ENCODE measurements around the gene NXF2B. TPM values are rescaled to one million over a fixed set of nuclear protein-coding genes. Genes with fewer than 3 reads are reported as not detected.
"Not testable (repeated sequence)": the region's sequence is repeated elsewhere in the genome, so short reads cannot be mapped to it uniquely, and the experiment has no call there.

The NXF2B gene
- total RNA-seq, result not detected

- H3K9me3 ChIP-seq; intact Hi-C loops (cut with DNase I); H3K27ac ChIP-seq; H3K4me3 ChIP-seq; H3K4me1 ChIP-seq (replicated peaks); H3K27me3 ChIP-seq (replicated peaks; ENCODE audit: insufficient read depth); DNase-seq (ENCODE audit: low spot score); H3K36me3 ChIP-seq: not testable (repeated sequence)
- WGBS, result no CpG with 5 or more reads among the region's 11 CpGs
Measured at GRCh38 chrX:102439908-102440307, at the start of gene NXF2B. TSS of gene NXF2B (minus strand) at chrX:102440008. CDS start at chrX:102380036, 59,972 bp downstream.

- DNase-seq (ENCODE audit: low spot score); intact Hi-C loops (cut with DNase I): not testable (repeated sequence)
- 10% methylated on average over 2 of the region's 5 CpGs for WGBS
Measured at GRCh38 chrX:102478765-102479164, 39.0 kb upstream of the NXF2B start.

GRCh38 chrX:102471762-102472220 lies 32.0 kb upstream of the NXF2B start, which contains the start of gene TCP11X2:
TSS of gene TCP11X2 (minus strand) at chrX:102471812.
- H3K27me3 ChIP-seq (replicated peaks; ENCODE audit: insufficient read depth); H3K9me3 ChIP-seq; H3K36me3 ChIP-seq; H3K4me1 ChIP-seq (replicated peaks); DNase-seq (ENCODE audit: low spot score); intact Hi-C loops (cut with DNase I); H3K4me3 ChIP-seq; H3K27ac ChIP-seq: not testable (repeated sequence)
- WGBS, result 58% methylated on average over 5 of the region's 17 CpGs

More at GRCh38 chrX:102478765-102479164, 39.0 kb upstream of the NXF2B start:
- not testable (repeated sequence) for H3K27me3 ChIP-seq (replicated peaks; ENCODE audit: insufficient read depth); H3K36me3 ChIP-seq; H3K27ac ChIP-seq; H3K9me3 ChIP-seq; H3K4me1 ChIP-seq (replicated peaks); H3K4me3 ChIP-seq

- H3K4me1 ChIP-seq (replicated peaks); H3K9me3 ChIP-seq; H3K4me3 ChIP-seq; intact Hi-C loops (cut with DNase I); H3K27me3 ChIP-seq (replicated peaks; ENCODE audit: insufficient read depth); DNase-seq (ENCODE audit: low spot score); H3K36me3 ChIP-seq; H3K27ac ChIP-seq: not testable (repeated sequence)
- WGBS, result no CpG with 5 or more reads among the region's 3 CpGs
Measured at GRCh38 chrX:102470215-102470614, 30.4 kb upstream of the NXF2B start.

GRCh38 chrX:102458615-102459014 lies 18.8 kb upstream of the NXF2B start:
- WGBS, result no CpG with 5 or more reads among the region's 4 CpGs
- H3K9me3 ChIP-seq; H3K4me3 ChIP-seq; H3K36me3 ChIP-seq; H3K27ac ChIP-seq; H3K4me1 ChIP-seq (replicated peaks); intact Hi-C loops (cut with DNase I); DNase-seq (ENCODE audit: low spot score); H3K27me3 ChIP-seq (replicated peaks; ENCODE audit: insufficient read depth): not testable (repeated sequence)

- WGBS, result no CpG with 5 or more reads among the region's 4 CpGs
- DNase-seq (ENCODE audit: low spot score), result not testable (repeated sequence)
Measured at GRCh38 chrX:102414493-102414892, 25.3 kb downstream of the NXF2B start.

GRCh38 chrX:102345916-102346315 lies 93.9 kb downstream of the NXF2B start:
- 31% methylated on average over 3 of the region's 3 CpGs for WGBS
- peak; percentile 30 to 61 (median 34) for TF ChIP-seq CTCF (IDR thresholded peaks at IDR 0.05)
- no peak for TF ChIP-seq POLR2AphosphoS5 (IDR thresholded peaks at IDR 0.05)
- Histone ChIP-seq H3K27ac (no peak overlapping the region), H3K4me1 (replicated peaks) (no peaks in the 10 kb centered on the region), H3K36me3 (no peaks in the 10 kb centered on the region), H3K9me3 (no peaks in the 10 kb centered on the region), H3K27me3 (replicated peaks; ENCODE audit: insufficient read depth) (no peaks in the 10 kb centered on the region), H3K4me3 (no peak overlapping the region)
- intact Hi-C loops (cut with DNase I), result no loop called here
- DNase-seq (ENCODE audit: low spot score), result peak; percentile 17

More at GRCh38 chrX:102414493-102414892, 25.3 kb downstream of the NXF2B start:
- intact Hi-C loops (cut with DNase I); H3K36me3 ChIP-seq; H3K4me1 ChIP-seq (replicated peaks); H3K27me3 ChIP-seq (replicated peaks; ENCODE audit: insufficient read depth); H3K4me3 ChIP-seq; H3K9me3 ChIP-seq; H3K27ac ChIP-seq: not testable (repeated sequence)

- intact Hi-C loops (cut with DNase I), result no loop called here
- no peaks in the 10 kb centered on the region for H3K36me3 ChIP-seq
- H3K27me3 ChIP-seq (replicated peaks; ENCODE audit: insufficient read depth), result no peaks in the 10 kb centered on the region
- DNase-seq (ENCODE audit: low spot score), result no peak
- H3K27ac ChIP-seq, result no peak overlapping the region
- WGBS, result 25% methylated on average over 2 of the region's 2 CpGs
- no peak overlapping the region for H3K4me3 ChIP-seq
- TF ChIP-seq CTCF (IDR thresholded peaks at IDR 0.05) (no peak), POLR2A (IDR thresholded peaks at IDR 0.05) (no peak), POLR2AphosphoS5 (IDR thresholded peaks at IDR 0.05) (no peak)
- no peaks in the 10 kb centered on the region for H3K4me1 ChIP-seq (replicated peaks)
- H3K9me3 ChIP-seq, result no peaks in the 10 kb centered on the region
Measured at GRCh38 chrX:102341867-102342266, 97.9 kb downstream of the NXF2B start.

Measured in prostate gland (tissue), 2 donors.